ENCODE results near the gene LCN10.
"Not testable (repeated sequence)": the region's sequence is repeated elsewhere in the genome, so short reads cannot be mapped to it uniquely, and the experiment has no call there.

Gene LCN10

GRCh38 chr9:136742591-136743391 lies at the start of gene LCN10:
LCN10 (minus strand) TSS chr9:136742940; CDS start chr9:136742903, 37 bp downstream.
- Histone ChIP-seq H3K4me3 (peak within 1 kb of the TSS; percentile 28), H3K27ac (no peak within 1 kb of the TSS)
- TF ChIP-seq CTCF (IDR thresholded peaks at IDR 0.05): no peak
- DNase-seq (ENCODE audit: low spot score): no peak

GRCh38 chr9:136791516-136792276 lies 49.0 kb upstream of the LCN10 start:
- peak overlapping the region; percentile 93 for H3K4me3 ChIP-seq
- peak overlapping the region; percentile 83 to 97 for H3K27ac ChIP-seq
- TF ChIP-seq CTCF (IDR thresholded peaks at IDR 0.05): peak; percentile 88
- peak; percentile 86 for DNase-seq (ENCODE audit: low spot score)

DNA sequence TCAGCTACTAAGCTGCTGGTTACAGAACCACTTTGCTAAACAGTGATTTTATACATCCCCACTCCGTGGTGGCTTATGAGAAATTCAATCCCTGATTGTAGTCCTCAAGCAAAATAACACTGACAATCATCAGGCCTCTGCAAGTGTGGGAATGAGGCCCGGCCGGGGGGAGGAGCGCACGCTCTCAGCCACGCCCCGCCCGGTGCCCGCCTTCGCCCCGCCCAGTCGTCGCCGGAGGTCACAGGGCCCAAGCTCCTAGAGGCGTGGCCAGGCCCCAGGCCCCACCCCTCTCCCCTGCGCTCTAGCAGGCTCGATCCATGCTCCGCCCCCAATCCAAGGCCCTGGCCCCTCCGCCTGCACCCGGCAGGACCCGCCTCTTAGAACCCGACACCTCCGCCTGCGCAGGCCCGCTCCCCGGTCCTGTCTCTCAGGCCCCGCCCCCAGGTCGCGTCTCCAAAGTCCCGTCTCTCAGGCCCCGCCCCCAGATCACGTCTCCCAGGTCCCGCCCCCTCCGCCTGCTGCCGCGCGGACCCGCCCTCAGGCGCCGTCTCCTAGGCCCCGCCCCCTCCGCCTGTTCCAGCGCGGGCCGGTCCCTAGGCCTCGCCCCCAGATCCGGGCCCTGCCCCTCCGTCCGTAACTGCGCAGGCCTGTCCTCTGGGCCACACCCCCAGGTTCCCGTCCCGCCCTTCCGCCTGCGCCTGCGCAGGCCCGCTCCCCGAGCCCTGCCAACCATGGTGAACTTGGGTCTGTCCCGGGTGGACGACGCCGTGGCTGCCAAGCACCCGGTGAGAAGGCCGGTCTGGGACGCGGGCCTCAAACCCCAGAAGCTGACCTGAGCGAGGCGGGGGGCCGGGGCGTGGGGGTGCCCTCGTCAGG lies 48.1 kb upstream of the LCN10 start, which contains the start of gene TMEM141:
TSS of gene TMEM141 (plus strand) at position 705 of the 876 bp plus-strand sequence. CDS start at position 732, 27 bp downstream.
- Histone ChIP-seq H3K4me3 (peak within 1 kb of the TSS; percentile 93), H3K27ac (peak within 1 kb of the TSS; percentile 83 to 97)
- TF ChIP-seq CTCF (IDR thresholded peaks at IDR 0.05): no peak
- peak; percentile 100 for DNase-seq (ENCODE audit: low spot score)

GRCh38 chr9:136789523-136789937 lies 46.8 kb upstream of the LCN10 start:
- Histone ChIP-seq H3K27ac (no peak overlapping the region), H3K4me3 (no peak overlapping the region)
- TF ChIP-seq CTCF (IDR thresholded peaks at IDR 0.05): no peak
- DNase-seq (ENCODE audit: low spot score): no peak

DNA sequence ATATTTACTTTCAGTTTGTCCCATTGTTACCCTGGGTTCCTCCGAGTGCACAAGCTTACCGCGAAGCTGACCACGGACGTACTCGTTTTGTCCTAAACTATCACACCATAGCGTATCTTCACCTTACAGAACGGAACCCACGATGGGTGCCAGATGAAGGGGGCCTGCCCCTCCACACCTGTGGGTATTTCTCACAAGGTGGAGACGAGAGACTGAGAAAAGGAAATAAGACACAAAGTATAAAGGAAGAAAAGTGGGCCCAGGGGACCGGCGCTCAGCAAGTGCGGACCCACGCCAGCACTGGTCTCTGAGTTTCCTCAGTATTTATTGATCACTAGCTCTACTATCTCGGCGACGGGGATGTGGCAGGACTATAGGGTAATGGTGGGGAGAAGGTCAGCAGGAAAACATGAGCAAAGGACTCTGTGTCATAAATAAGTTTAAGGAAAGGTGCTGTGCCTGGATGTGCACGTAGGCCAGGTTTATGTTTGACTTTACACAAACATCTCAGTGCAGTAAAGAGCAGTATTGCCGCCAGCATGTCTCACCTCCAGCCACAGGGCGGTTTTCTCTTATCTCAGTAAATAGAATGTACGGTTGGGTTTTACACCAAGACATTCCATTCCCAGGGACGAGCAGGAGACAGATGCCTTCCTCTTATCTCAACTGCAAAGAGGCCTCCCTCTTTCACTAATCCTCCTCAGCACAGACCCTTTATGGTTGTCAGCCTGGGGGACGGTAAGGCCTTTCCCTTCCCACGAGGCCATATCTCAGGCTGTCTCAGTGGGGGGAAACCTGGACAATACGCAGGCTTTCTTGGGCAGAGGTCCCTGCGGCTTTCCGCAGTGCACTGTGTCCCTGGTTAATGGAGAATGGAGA lies 46.1 kb upstream of the LCN10 start:
- H3K4me3 ChIP-seq; DNase-seq (ENCODE audit: low spot score); H3K27ac ChIP-seq: not testable (repeated sequence)

DNA sequence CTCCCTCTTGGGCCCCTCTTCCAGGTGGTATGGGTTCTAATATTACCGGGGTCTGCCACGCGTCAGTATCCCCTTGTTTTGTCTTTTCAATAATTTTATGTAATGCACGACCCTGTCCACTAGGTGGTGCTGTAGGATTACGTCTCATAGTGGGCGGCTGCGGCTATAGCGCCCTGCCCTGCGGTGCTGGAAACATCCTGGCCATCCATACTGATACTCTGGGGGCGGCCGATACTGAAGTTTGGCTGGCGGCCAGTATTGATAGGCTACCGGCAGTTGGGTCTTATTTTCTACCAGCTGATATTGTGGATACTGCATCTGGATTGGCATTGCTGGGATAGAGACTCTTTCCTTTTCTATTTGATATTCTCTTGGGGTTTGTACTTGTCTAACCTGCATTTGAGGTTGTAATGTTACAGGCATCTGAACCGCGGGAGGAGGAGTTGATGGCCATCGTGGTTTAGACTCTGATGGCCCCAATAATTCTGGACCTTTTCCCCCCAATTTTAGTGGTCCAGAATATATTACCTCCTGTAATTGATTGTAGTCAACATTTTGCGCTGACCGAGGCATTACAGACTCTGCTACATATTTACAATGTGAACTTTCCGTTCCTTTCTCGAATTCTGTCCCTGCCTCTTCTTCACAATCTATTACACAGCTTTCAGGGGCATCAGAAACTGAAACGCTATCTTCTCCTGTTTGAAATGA lies 45.1 kb upstream of the LCN10 start:
- no peak for DNase-seq (ENCODE audit: low spot score)
- Histone ChIP-seq H3K27ac (no peak overlapping the region), H3K4me3 (no peak overlapping the region)
- TF ChIP-seq CTCF (IDR thresholded peaks at IDR 0.05): peak; percentile 76

DNA sequence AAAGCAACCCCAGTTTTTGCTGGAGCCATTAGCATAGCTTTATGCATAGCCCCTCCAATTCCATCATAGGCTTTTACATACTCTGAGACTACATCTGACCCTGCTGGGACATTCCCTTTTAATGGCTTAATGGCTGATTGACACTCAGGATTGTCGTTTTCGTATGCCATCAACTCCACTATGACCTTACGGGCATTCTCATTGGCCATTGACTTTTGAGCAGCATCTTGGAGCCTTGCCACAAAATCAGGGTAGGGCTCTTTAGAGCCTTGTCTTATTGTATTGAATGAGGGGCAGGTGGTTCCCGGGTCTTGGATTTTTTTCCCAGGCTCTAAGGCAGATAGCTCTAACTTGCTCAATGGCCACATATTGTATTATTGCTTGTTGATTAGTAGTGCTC lies 44.2 kb upstream of the LCN10 start:
- not testable (repeated sequence) for DNase-seq (ENCODE audit: low spot score); H3K27ac ChIP-seq; H3K4me3 ChIP-seq

Data from coronary artery (tissue), 2 donors.